GM10266 (cell line): ENCODE results near the gene PPP2R1A.
A peak's percentile ranks its signal among the peaks of the same experiment; 100 is the strongest.
"Not testable (repeated sequence)": the region's sequence is repeated elsewhere in the genome, so short reads cannot be mapped to it uniquely, and the experiment has no call there.

Experiments
- DNase-seq: peaks from one replicate; pipeline ENCODE4 v3.0.0; 2012; ENCODE audit errors: extremely low spot score
- CTCF ChIP-seq: IDR thresholded peaks from 2 replicates; pipeline ENCODE4 v1.5.1; 2012; ENCODE audit warnings: mild to moderate bottlenecking, low read depth; ENCODE audit not compliant: control insufficient read depth, insufficient read depth; ENCODE audit errors: missing control alignments

PPP2R1A gene

DNA sequence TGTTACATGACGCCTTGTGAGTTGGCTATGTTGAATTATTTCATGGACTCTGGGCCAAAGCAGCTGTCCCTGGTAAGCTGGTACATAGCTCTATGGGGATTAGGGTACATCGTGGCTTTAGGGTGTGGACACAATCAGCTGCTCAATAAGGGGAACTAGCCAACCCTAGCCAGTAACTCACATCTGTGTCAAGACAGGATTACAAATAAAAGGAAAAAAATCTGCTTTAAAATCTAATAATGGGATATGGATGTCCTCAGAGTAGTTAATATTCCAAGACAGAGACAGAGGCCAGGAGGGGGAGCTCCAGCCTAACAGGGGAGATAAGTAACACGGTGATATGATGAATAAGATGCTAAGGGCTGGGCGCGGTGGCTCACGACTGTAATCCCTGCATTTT lies 58.4 kb downstream of the PPP2R1A start:
- DNase-seq: no peak
- peak; percentile 17 for TF ChIP-seq CTCF

GRCh38 chr19:52258426-52258825 lies 68.6 kb downstream of the PPP2R1A start:
- no peak for DNase-seq
- TF ChIP-seq CTCF: no peak

- not testable (repeated sequence) for DNase-seq
Measured at GRCh38 chr19:52265556-52265955, 75.7 kb downstream of the PPP2R1A start.

- TF ChIP-seq CTCF: no peak
- peak; percentile 94 for DNase-seq
Measured at GRCh38 chr19:52269338-52270261, 79.7 kb downstream of the PPP2R1A start, which contains the start of gene ZNF766. Gene ZNF766 (plus strand): TSS chr19:52269587. CDS start chr19:52269614, 27 bp downstream.

DNA sequence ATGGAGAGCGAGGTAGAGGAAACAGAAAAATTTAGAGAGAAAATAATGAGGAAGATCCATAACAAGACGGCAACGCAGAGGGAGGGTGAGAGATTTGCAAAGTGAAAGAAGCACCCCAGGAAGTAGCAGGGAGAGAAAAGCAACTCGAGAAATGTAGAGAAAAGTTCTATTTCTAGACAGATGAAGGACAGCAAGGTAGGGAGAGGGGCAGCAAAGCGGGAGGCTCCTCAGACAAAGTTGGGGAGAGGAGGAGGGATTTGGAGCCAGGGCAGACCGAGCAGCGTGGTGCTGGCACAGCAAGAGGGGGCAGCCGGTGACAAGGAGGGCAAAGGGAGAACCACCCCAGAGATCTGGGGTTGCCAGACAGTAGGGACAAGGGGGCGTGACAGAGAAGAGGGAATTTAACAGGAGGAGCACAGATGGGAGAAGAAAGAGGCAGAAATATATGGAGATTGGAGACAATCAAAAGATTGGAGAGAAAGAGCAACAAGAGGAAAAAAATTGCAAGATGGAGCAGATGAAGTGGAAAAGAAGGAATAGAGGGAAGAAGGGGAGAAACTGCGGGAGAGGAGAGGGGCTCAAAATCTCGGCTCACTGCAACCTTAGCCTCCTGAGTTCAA lies 80.5 kb downstream of the PPP2R1A start:
- TF ChIP-seq CTCF: no peak
- peak; percentile 27 for DNase-seq

DNA sequence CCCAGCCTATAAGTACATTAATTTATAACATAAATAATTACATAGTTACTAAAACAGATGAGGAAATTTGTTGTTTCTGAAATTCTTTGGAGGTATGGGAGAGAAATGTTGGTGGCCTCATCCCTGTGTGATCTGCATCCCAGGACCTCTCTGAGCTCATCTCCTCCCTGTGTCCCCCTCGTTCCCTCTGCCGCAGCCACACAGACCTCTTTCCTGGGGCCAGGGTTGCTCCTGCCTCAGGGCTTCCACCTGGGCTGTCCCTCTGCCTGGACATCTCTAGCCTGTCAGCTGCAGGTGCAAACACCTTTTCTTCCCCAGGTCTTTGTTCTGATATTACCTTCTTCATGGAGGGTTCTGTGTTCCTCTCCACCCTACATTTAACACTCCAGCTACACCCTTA lies 83.4 kb downstream of the PPP2R1A start:
- no peak for DNase-seq
- no peak for TF ChIP-seq CTCF

DNA sequence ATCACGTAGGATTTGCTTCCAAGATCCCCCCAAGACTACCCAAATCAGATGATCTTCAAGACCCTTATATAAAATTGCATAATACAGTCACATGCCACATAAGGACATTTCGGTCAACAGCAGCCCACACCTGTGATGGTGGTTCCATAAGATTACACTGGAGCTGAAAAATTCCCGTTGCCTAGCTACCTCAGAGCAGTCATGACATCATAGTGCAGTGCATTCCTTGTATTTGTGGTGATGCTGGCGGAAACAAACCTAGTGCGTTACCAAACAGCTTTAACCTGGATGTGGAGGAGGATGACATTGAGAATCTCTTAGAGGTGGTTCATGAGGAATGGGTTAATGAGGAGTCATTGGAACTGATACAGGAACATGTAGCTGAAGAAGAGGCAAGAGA lies 84.3 kb downstream of the PPP2R1A start:
- no peak for TF ChIP-seq CTCF
- DNase-seq: no peak

- no peak for TF ChIP-seq CTCF
- DNase-seq: no peak
Measured at GRCh38 chr19:52275988-52276387, 86.1 kb downstream of the PPP2R1A start.
